K562 (cell line): ENCODE measurements around the gene CCDC186. TPM values are rescaled to one million over a fixed set of nuclear protein-coding genes. Genes with fewer than 3 reads are reported as not detected.

Experiments used
- ATAC-seq: fragments of 200-7000 bp; cut with Tn5 transposase; 3 replicates; pipeline ENCODE4 v1.9.1; 2020; ENCODE audit warnings: moderate library complexity
- BruUV-seq: library from RNA; stranded (reverse); fragments of 400-500 nt; replicated peaks from 2 replicates; lab custom pipeline; 2021; lab: Mats Ljungman, UMichigan
- CTCF ChIA-PET: fragments of 300-600 bp; formaldehyde crosslinking; extraction: SDS; loops from one replicate; lab custom pipeline; 2021; ENCODE audit warnings: low intra/inter-chr PET ratio; lab: Yijun Ruan, JAX
- POLR2A ChIA-PET: fragments of 300-600, 350-650 bp; sonication (Branson Sonifier 250); formaldehyde crosslinking; extraction: SDS; loops from one replicate; lab custom pipeline; 2021; ENCODE audit warnings: antibody characterized with exemption, inconsistent platforms; lab: Yijun Ruan, JAX
- DNase-seq, 4 experiments: peaks; one replicate each; pipeline versions ENCODE4 v3.0.0 to v3.0.0-alpha.2; 2011 to 2018; ENCODE audit warnings: low spot score in 3 of 4, mixed read lengths in 3 of 4; ENCODE audit errors: extremely low read depth in 1 of 4
- FAIRE-seq: peaks from 2 replicates; lab custom pipeline; 2011; peaks lifted over from hg19 to GRCh38; lab: Jason Lieb, UNC
- H2AFZ ChIP-seq: 2 replicates; pipeline ENCODE4 v1.6.0; 2011; ENCODE audit warnings: low read depth, low read length, control low read depth, inconsistent platforms
- H3K27ac ChIP-seq: fragments of 200-600 bp; 3 replicates; pipeline ENCODE4 v1.8.0; 2011; ENCODE audit warnings: low read depth, mild to moderate bottlenecking, control low read depth, inconsistent platforms, low read length, moderate library complexity, mixed read lengths; ENCODE audit errors: extremely low read depth
- H3K27me3 ChIP-seq, 2 experiments: fragments of 300-600 bp in 1 of 2; 2 replicates in 1 of 2; 3 replicates in 1 of 2; pipeline versions ENCODE4 v1.6.0 to v1.8.0; 2011; ENCODE audit warnings: inconsistent platforms in 2 of 2, low read length in 2 of 2, mild to moderate bottlenecking in 1 of 2, mixed read lengths in 1 of 2, moderate library complexity in 1 of 2; ENCODE audit not compliant: control insufficient read depth in 2 of 2, insufficient read depth in 2 of 2
- H3K36me3 ChIP-seq: fragments of 300-600 bp; 3 replicates; pipeline ENCODE4 v1.8.0; 2011; ENCODE audit warnings: mild to moderate bottlenecking, low read length, inconsistent platforms; ENCODE audit not compliant: control insufficient read depth, insufficient read depth
- H3K4me1 ChIP-seq, 2 experiments: fragments of 200-600 bp in 1 of 2; replicated peaks in 1 of 2; 2 replicates in 1 of 2; 3 replicates in 1 of 2; pipeline versions ENCODE4 v1.5.1 to v1.8.0; 2011; ENCODE audit warnings: inconsistent platforms in 2 of 2, low read length in 2 of 2, mild to moderate bottlenecking in 1 of 2, mixed read lengths in 1 of 2, moderate library complexity in 1 of 2; ENCODE audit not compliant: control insufficient read depth in 2 of 2, insufficient read depth in 2 of 2
- H3K4me2 ChIP-seq: 2 replicates; pipeline ENCODE4 v1.6.1; 2011; ENCODE audit warnings: low read length, control low read depth, inconsistent platforms, mixed read lengths; ENCODE audit not compliant: insufficient read depth
- H3K4me3 ChIP-seq: fragments of 200-600 bp; sonication (generic), shearing (Covaris generic); 2 replicates; pipeline ENCODE4 v1.5.1; 2016; ENCODE audit warnings: control low read depth, inconsistent platforms
- H3K79me2 ChIP-seq: fragments of 200-600 bp; 3 replicates; pipeline ENCODE4 v1.8.0; 2011; ENCODE audit warnings: low read length, inconsistent platforms; ENCODE audit not compliant: control insufficient read depth, insufficient read depth
- H3K9ac ChIP-seq, 2 experiments: 2 replicates each; pipeline versions ENCODE4 v1.6.0 to v1.6.1; 2011; ENCODE audit warnings: low read depth in 2 of 2, low read length in 2 of 2, control low read depth in 1 of 2, inconsistent platforms in 1 of 2, mild to moderate bottlenecking in 1 of 2, mixed read lengths in 1 of 2; ENCODE audit not compliant: insufficient read depth in 1 of 2
- H3K9me1 ChIP-seq: one replicate; pipeline ENCODE4 v1.6.0; 2011; ENCODE audit warnings: inconsistent platforms, mild to moderate bottlenecking, low read length, moderate library complexity; ENCODE audit not compliant: control insufficient read depth, insufficient read depth
- H3K9me3 ChIP-seq: replicated peaks from 2 replicates; pipeline ENCODE4 v1.5.1; 2011; ENCODE audit warnings: low read depth, low read length, inconsistent platforms; ENCODE audit not compliant: control insufficient read depth, insufficient read depth
- H4K20me1 ChIP-seq: replicated peaks from 2 replicates; pipeline ENCODE4 v1.6.1; 2011; ENCODE audit warnings: low read length, inconsistent platforms, mixed read lengths; ENCODE audit not compliant: control insufficient read depth, insufficient read depth
- ATF2 ChIP-seq: sonication (generic); formaldehyde crosslinking; IDR thresholded peaks from 2 replicates; pipeline ENCODE4 v1.8.1; 2022; ENCODE audit warnings: missing genetic modification reagents
- BMI1 ChIP-seq: fragments of 150-350 bp; IDR thresholded peaks from 2 replicates; pipeline ENCODE4 v1.6.1; 2014; ENCODE audit warnings: low read length
- CBX8 ChIP-seq: fragments of 200-600 bp; sonication (generic); IDR thresholded peaks from 2 replicates; pipeline ENCODE4 v1.6.1; 2012; ENCODE audit warnings: borderline replicate concordance, mixed run types, low read depth, mild to moderate bottlenecking, moderate library complexity, mixed read lengths, low read length, control low read depth, inconsistent platforms; ENCODE audit not compliant: poor library complexity, severe bottlenecking; ENCODE audit errors: extremely low read depth
- E2F8 ChIP-seq: fragments of 450-650 bp; IDR thresholded peaks from 2 replicates; pipeline ENCODE4 v1.7.1; 2018; ENCODE audit warnings: mild to moderate bottlenecking, low read depth; ENCODE audit not compliant: partially characterized antibody
- GABPB1 ChIP-seq: sonication (generic); formaldehyde crosslinking; IDR thresholded peaks from 2 replicates; pipeline ENCODE4 v1.8.0; 2022; ENCODE audit warnings: mild to moderate bottlenecking, missing genetic modification reagents
- HMG20A ChIP-seq: fragments of 450-650 bp; formaldehyde crosslinking; conservative IDR thresholded peaks from 2 replicates; pipeline ENCODE4 v1.4.0; 2020; ENCODE audit warnings: mild to moderate bottlenecking, mixed read lengths
- HNRNPL ChIP-seq: fragments of 200-400 bp; formaldehyde crosslinking; IDR thresholded peaks from 2 replicates; pipeline ENCODE4 v1.6.1; 2017; ENCODE audit warnings: low read depth, mild to moderate bottlenecking, low read length
- NCOA2 ChIP-seq, 2 experiments: fragments of 450-650 bp; IDR thresholded peaks; 2 replicates each; pipeline ENCODE4 v1.6.1; 2018; ENCODE audit warnings: mild to moderate bottlenecking in 2 of 2, moderate library complexity in 1 of 2; ENCODE audit not compliant: partially characterized antibody in 2 of 2
- POLR2AphosphoS5 ChIP-seq: IDR thresholded peaks from 2 replicates; pipeline ENCODE4 v1.6.1; 2011; ENCODE audit warnings: mild to moderate bottlenecking, low read depth, low read length, moderate library complexity; ENCODE audit not compliant: control insufficient read depth, insufficient read depth
- SMC3 ChIP-seq: conservative IDR thresholded peaks from 2 replicates; pipeline ENCODE4 v1.6.1; 2011; ENCODE audit warnings: low read depth, low read length, improper control_type of control experiment; ENCODE audit not compliant: insufficient read depth
- SRSF1 ChIP-seq: fragments of 200-400 bp; formaldehyde crosslinking; IDR thresholded peaks from 2 replicates; pipeline ENCODE4 v1.6.1; 2017; ENCODE audit warnings: mild to moderate bottlenecking, low read depth, low read length, moderate library complexity
- THRAP3 ChIP-seq: fragments of 450-650 bp; IDR thresholded peaks from 2 replicates; pipeline ENCODE4 v1.6.1; 2016; ENCODE audit warnings: mild to moderate bottlenecking, inconsistent platforms, borderline replicate concordance
- TSC22D4 ChIP-seq: fragments of 450-650 bp; IDR thresholded peaks from 2 replicates; pipeline ENCODE4 v1.6.1; 2016; ENCODE audit warnings: missing genetic modification characterization, missing biosample characterization, control low read depth
- ZNF57 ChIP-seq: fragments of 450-650 bp; formaldehyde crosslinking; IDR thresholded peaks from 2 replicates; pipeline ENCODE4 v1.4.0; 2020; ENCODE audit warnings: mild to moderate bottlenecking, moderate library complexity
- whole genome bisulfite sequencing: fragments of 100-300 bp; shearing (Covaris generic); methylation state at CpG from one replicate; pipeline ENCODE4 v1.1.6; 2016; ENCODE audit warnings: low coverage, mixed read lengths; ENCODE audit not compliant: insufficient coverage; ENCODE audit errors: missing lambda C conversion rate; 5-methylcytosine and 5-hydroxymethylcytosine counted together
- in situ Hi-C: fragments of 300-500 bp; cut with MboI; formaldehyde crosslinking; loops from 4 replicates; pipeline ENCODE4 v1.15.0; 2018; ENCODE audit warnings: inconsistent platforms, mixed read lengths
- intact Hi-C: fragments of 100-400 bp; cut with micrococcal nuclease; formaldehyde crosslinking; loops from 2 replicates; pipeline ENCODE4 v1.14.2; 2022
- polyA plus RNA-seq, 8 experiments: library from polyadenylated mRNA; depleted of rRNA in 4 of 8; stranded (reverse) in 5 of 8; unstranded in 3 of 8; fragments of >200 nt; fragmentation: Nextera tagmentation in 2 of 8; fragmentation: Illumina TruSeq in 1 of 8; extraction: Ambion mirVana in 2 of 8; extraction: Trizol in 1 of 8; gene quantifications; 2 replicates each; pipeline versions ENCODE4 v1.2.1 to v1.2.3, GENCODE V29; 2011 to 2014; ENCODE audit warnings: inconsistent platforms in 1 of 8, missing spikeins in 1 of 8
- total RNA-seq, 7 experiments: library from RNA; depleted of rRNA in 6 of 7; stranded (reverse); fragments of >200 nt in 6 of 7; fragmentation: Illumina TruSeq in 2 of 7; extraction: Trizol in 2 of 7; gene quantifications; 2 replicates each; pipeline versions ENCODE4 v1.2.1 to v1.2.3, GENCODE V29; 2011 to 2021; ENCODE audit warnings: low replicate concordance in 1 of 7

CCDC186 gene
- total and polyA plus RNA-seq, 9 of the 15 experiments (the other 6 are each of a cell fraction or from before 2014, with no cell fraction given) = 2.0 to 7.5 (median 4.7) TPM

GRCh38 chr10:114179148-114179547 is 5.1 kb upstream of the CCDC186 start, which contains the start of gene TDRD1 (continued):
- TF ChIP-seq E2F8 (no peak), GABPB1 (CRISPR knock-in tag) (no peak), HNRNPL (no peak), HMG20A (no peak), NCOA2 (IDR thresholded peaks at IDR 0.05; ENCODE audit: partially characterized antibody in 2 of 2) (no peak)

GRCh38 chr10:114176511-114176910 is 2.5 kb upstream of the CCDC186 start:
- BruUV-seq = no TSS peak
- in situ Hi-C loops (no loop called here), intact Hi-C loops (no loop called here)
- TF ChIP-seq ATF2 (CRISPR knock-in tag) = no peak
- no peak for TF ChIP-seq BMI1
- TF ChIP-seq CBX8 = no peak
- no peak for TF ChIP-seq E2F8
- no peak for TF ChIP-seq POLR2AphosphoS5
- TF ChIP-seq SRSF1 = no peak
- no peak for TF ChIP-seq SMC3
- TF ChIP-seq THRAP3 = no peak
- no peak for TF ChIP-seq ZNF57
- TF ChIP-seq TSC22D4 (tag) = no peak

More at GRCh38 chr10:114176511-114176910, 2.5 kb upstream of the CCDC186 start:
- FAIRE-seq = no peak
- Histone ChIP-seq H3K9me3 (no peaks in the 10 kb centered on the region), H3K9ac (no peak overlapping the region), H3K36me3 (no peaks in the 10 kb centered on the region), H3K9me1 (no peaks in the 10 kb centered on the region), H3K4me2 (no peak overlapping the region), H3K27ac (no peak overlapping the region), H3K4me1 (peaks cover 6 to 12% of the 10 kb centered on the region in 2 experiments; a peak in 4 of 5 replicates), H2AFZ (no peak overlapping the region), H4K20me1 (no peaks in the 10 kb centered on the region), H3K27me3 (no peaks in the 10 kb centered on the region; a peak in 1 of 5 replicates), H3K79me2 (peaks cover 25% of the 10 kb centered on the region), H3K4me3 (no peak overlapping the region)
- WGBS = no CpG with 5 or more reads among the region's 1 CpG
- no peak for ATAC-seq
- CTCF ChIA-PET = no interaction called here
- DNase-seq = no peak
- POLR2A ChIA-PET = no interaction called here
